Epithelial cell of proximal tubule (primary cell): ENCODE results near the gene MX2. TPM values are rescaled to one million over a fixed set of nuclear protein-coding genes. Genes with fewer than 3 reads are reported as not detected.

ENCODE experiments used
- DNase-seq: peaks from one replicate; pipeline ENCODE4 v3.0.0-alpha.2; 2011; ENCODE audit warnings: low read depth
- H3K4me3 ChIP-seq: 2 replicates; pipeline ENCODE4 v1.5.1; 2011; ENCODE audit warnings: low read depth, mild to moderate bottlenecking, low read length
- CTCF ChIP-seq: conservative IDR thresholded peaks from 2 replicates; pipeline ENCODE4 v1.5.1; 2012; ENCODE audit warnings: low read depth, mild to moderate bottlenecking, low read length
- total RNA-seq: library from RNA; depleted of rRNA; stranded (reverse); fragments of >200 nt; gene quantifications from 2 replicates; pipeline ENCODE4 v1.2.3, GENCODE V29; 2015

The MX2 gene
- total RNA-seq, 1 donor from 2014 or later, result 0.12 TPM

GRCh38 chr21:41432562-41433460, 71.0 kb downstream of the MX2 start:
- DNase-seq, result no peak
- no peak overlapping the region for H3K4me3 ChIP-seq
- no peak for TF ChIP-seq CTCF

GRCh38 chr21:41433566-41433965, 71.7 kb downstream of the MX2 start:
- TF ChIP-seq CTCF, result no peak
- no peak for DNase-seq

GRCh38 chr21:41435706-41436105, 73.9 kb downstream of the MX2 start:
- TF ChIP-seq CTCF, result no peak
- H3K4me3 ChIP-seq, result no peak overlapping the region
- DNase-seq, result no peak

More at GRCh38 chr21:41433566-41433965, 71.7 kb downstream of the MX2 start:
- H3K4me3 ChIP-seq, result no peak overlapping the region

GRCh38 chr21:41437729-41438128, 75.9 kb downstream of the MX2 start:
- H3K4me3 ChIP-seq, result no peak overlapping the region
- no peak for TF ChIP-seq CTCF
- DNase-seq, result no peak

- no peak for TF ChIP-seq CTCF
- no peak for DNase-seq
- H3K4me3 ChIP-seq, result no peak overlapping the region
Observed at GRCh38 chr21:41438425-41439113, 76.7 kb downstream of the MX2 start.

GRCh38 chr21:41439248-41439647, 77.4 kb downstream of the MX2 start:
- no peak overlapping the region for H3K4me3 ChIP-seq
- TF ChIP-seq CTCF, result no peak
- no peak for DNase-seq
